ENCODE measurements around the gene THOC6.

Gene THOC6

GRCh38 chr16:3013998-3014690, 9.7 kb upstream of the THOC6 start:
- peaks cover 2% of the 10 kb centered on the region for H3K4me1 ChIP-seq (ENCODE audit: insufficient read depth, low read length)
- H3K27me3 ChIP-seq (ENCODE audit: insufficient read depth, low read length) = peaks cover 64% of the 10 kb centered on the region
- no peaks in the 10 kb centered on the region for H3K36me3 ChIP-seq (ENCODE audit: insufficient read depth, low read length)
- no peaks in the 10 kb centered on the region for H3K9me3 ChIP-seq (ENCODE audit: low read length)
- no peak overlapping the region for H2AFZ ChIP-seq (ENCODE audit: low read depth, low read length)
- no peak overlapping the region for H3K4me3 ChIP-seq (ENCODE audit: low read length)

- H3K36me3 ChIP-seq (ENCODE audit: insufficient read depth, low read length) = no peaks in the 10 kb centered on the region
- no peak overlapping the region for H2AFZ ChIP-seq (ENCODE audit: low read depth, low read length)
- peaks cover 59% of the 10 kb centered on the region for H3K27me3 ChIP-seq (ENCODE audit: insufficient read depth, low read length)
- peaks cover 2% of the 10 kb centered on the region for H3K4me1 ChIP-seq (ENCODE audit: insufficient read depth, low read length)
- H3K9me3 ChIP-seq (ENCODE audit: low read length) = no peaks in the 10 kb centered on the region
- no peak overlapping the region for H3K4me3 ChIP-seq (ENCODE audit: low read length)
Observed at GRCh38 chr16:3014971-3015370, 8.9 kb upstream of the THOC6 start.

GRCh38 chr16:3015865-3016521, 7.8 kb upstream of the THOC6 start:
- H3K27me3 ChIP-seq (ENCODE audit: insufficient read depth, low read length) = peaks cover 50% of the 10 kb centered on the region
- no peaks in the 10 kb centered on the region for H3K36me3 ChIP-seq (ENCODE audit: insufficient read depth, low read length)

GRCh38 chr16:3017344-3017743, 6.5 kb upstream of the THOC6 start:
- no peak overlapping the region for H2AFZ ChIP-seq (ENCODE audit: low read depth, low read length)
- H3K9me3 ChIP-seq (ENCODE audit: low read length) = no peaks in the 10 kb centered on the region
- peaks cover 40% of the 10 kb centered on the region for H3K27me3 ChIP-seq (ENCODE audit: insufficient read depth, low read length)
- no peaks in the 10 kb centered on the region for H3K36me3 ChIP-seq (ENCODE audit: insufficient read depth, low read length)
- no peak overlapping the region for H3K4me3 ChIP-seq (ENCODE audit: low read length)
- H3K4me1 ChIP-seq (ENCODE audit: insufficient read depth, low read length) = peaks cover 14% of the 10 kb centered on the region

More at GRCh38 chr16:3015865-3016521, 7.8 kb upstream of the THOC6 start:
- Histone ChIP-seq H3K9me3 (ENCODE audit: low read length) (no peaks in the 10 kb centered on the region), H3K4me3 (ENCODE audit: low read length) (no peak overlapping the region), H3K4me1 (ENCODE audit: insufficient read depth, low read length) (peaks cover 7% of the 10 kb centered on the region), H2AFZ (ENCODE audit: low read depth, low read length) (no peak overlapping the region)

- Histone ChIP-seq H3K36me3 (ENCODE audit: insufficient read depth, low read length) (no peaks in the 10 kb centered on the region), H3K9me3 (ENCODE audit: low read length) (no peaks in the 10 kb centered on the region), H3K4me1 (ENCODE audit: insufficient read depth, low read length) (peaks cover 20% of the 10 kb centered on the region), H3K27me3 (ENCODE audit: insufficient read depth, low read length) (peaks cover 34% of the 10 kb centered on the region), H3K4me3 (ENCODE audit: low read length) (no peak within 1 kb of the TSS), H2AFZ (ENCODE audit: low read depth, low read length) (no peak within 1 kb of the TSS)
Observed at GRCh38 chr16:3017794-3018506, 5.9 kb upstream of the THOC6 start, which contains the start of gene CLDN6. Gene CLDN6, minus strand, starts transcription at chr16:3018183. Its CDS starts 2,162 bp downstream, at chr16:3016021.

GRCh38 chr16:3019594-3020246, 4.1 kb upstream of the THOC6 start:
- H3K36me3 ChIP-seq (ENCODE audit: insufficient read depth, low read length) = no peaks in the 10 kb centered on the region
- H3K27me3 ChIP-seq (ENCODE audit: insufficient read depth, low read length) = peaks cover 16% of the 10 kb centered on the region
- peak overlapping the region; percentile 24 for H2AFZ ChIP-seq (ENCODE audit: low read depth, low read length)
- H3K4me1 ChIP-seq (ENCODE audit: insufficient read depth, low read length) = peaks cover 27% of the 10 kb centered on the region
- no peaks in the 10 kb centered on the region for H3K9me3 ChIP-seq (ENCODE audit: low read length)
- peak overlapping the region; percentile 42 for H3K4me3 ChIP-seq (ENCODE audit: low read length)

GRCh38 chr16:3020247-3020603, 3.6 kb upstream of the THOC6 start, which contains the start of gene TNFRSF12A:
Gene TNFRSF12A, plus strand, starts transcription at chr16:3020368. Its CDS starts 30 bp downstream, at chr16:3020398.
- Histone ChIP-seq H2AFZ (ENCODE audit: low read depth, low read length) (peak within 1 kb of the TSS; percentile 24), H3K4me3 (ENCODE audit: low read length) (peak within 1 kb of the TSS; percentile 42), H3K4me1 (ENCODE audit: insufficient read depth, low read length) (peaks cover 27% of the 10 kb centered on the region), H3K36me3 (ENCODE audit: insufficient read depth, low read length) (no peaks in the 10 kb centered on the region), H3K27me3 (ENCODE audit: insufficient read depth, low read length) (peaks cover 11% of the 10 kb centered on the region), H3K9me3 (ENCODE audit: low read length) (no peaks in the 10 kb centered on the region)

GRCh38 chr16:3020604-3021448, 3.0 kb upstream of the THOC6 start:
- peak overlapping the region; percentile 14 for H2AFZ ChIP-seq (ENCODE audit: low read depth, low read length)
- H3K27me3 ChIP-seq (ENCODE audit: insufficient read depth, low read length) = peaks cover 8% of the 10 kb centered on the region
- H3K9me3 ChIP-seq (ENCODE audit: low read length) = no peaks in the 10 kb centered on the region
- peaks cover 27% of the 10 kb centered on the region for H3K4me1 ChIP-seq (ENCODE audit: insufficient read depth, low read length)
- peak overlapping the region; percentile 42 for H3K4me3 ChIP-seq (ENCODE audit: low read length)
- H3K36me3 ChIP-seq (ENCODE audit: insufficient read depth, low read length) = peaks cover 5% of the 10 kb centered on the region

- Histone ChIP-seq H3K4me1 (ENCODE audit: insufficient read depth, low read length) (peaks cover 27% of the 10 kb centered on the region), H3K4me3 (ENCODE audit: low read length) (peak overlapping the region; percentile 42), H3K27me3 (ENCODE audit: insufficient read depth, low read length) (peaks cover 6% of the 10 kb centered on the region), H3K36me3 (ENCODE audit: insufficient read depth, low read length) (peaks cover 13% of the 10 kb centered on the region), H2AFZ (ENCODE audit: low read depth, low read length) (peak overlapping the region; percentile 14), H3K9me3 (ENCODE audit: low read length) (no peaks in the 10 kb centered on the region)
Observed at GRCh38 chr16:3021449-3022207, 2.2 kb upstream of the THOC6 start.

GRCh38 chr16:3022208-3022683, 1.6 kb upstream of the THOC6 start:
- H3K4me1 ChIP-seq (ENCODE audit: insufficient read depth, low read length) = peaks cover 27% of the 10 kb centered on the region
- peaks cover 19% of the 10 kb centered on the region for H3K36me3 ChIP-seq (ENCODE audit: insufficient read depth, low read length)
- H2AFZ ChIP-seq (ENCODE audit: low read depth, low read length) = no peak overlapping the region
- peaks cover 2% of the 10 kb centered on the region for H3K27me3 ChIP-seq (ENCODE audit: insufficient read depth, low read length)
- H3K9me3 ChIP-seq (ENCODE audit: low read length) = no peaks in the 10 kb centered on the region
- H3K4me3 ChIP-seq (ENCODE audit: low read length) = peak overlapping the region; percentile 42

- no peak overlapping the region for H2AFZ ChIP-seq (ENCODE audit: low read depth, low read length)
- H3K4me1 ChIP-seq (ENCODE audit: insufficient read depth, low read length) = peaks cover 27% of the 10 kb centered on the region
- H3K27me3 ChIP-seq (ENCODE audit: insufficient read depth, low read length) = no peaks in the 10 kb centered on the region
- no peaks in the 10 kb centered on the region for H3K9me3 ChIP-seq (ENCODE audit: low read length)
- peak overlapping the region; percentile 56 for H3K4me3 ChIP-seq (ENCODE audit: low read length)
- H3K36me3 ChIP-seq (ENCODE audit: insufficient read depth, low read length) = peaks cover 19% of the 10 kb centered on the region
Observed at GRCh38 chr16:3022684-3023414, 986 bp upstream of the THOC6 start.
